ENCODE results near the gene NAA15. TPM values are rescaled to one million over a fixed set of nuclear protein-coding genes. Genes with fewer than 3 reads are reported as not detected.
"Not testable (repeated sequence)": the region's sequence is repeated elsewhere in the genome, so short reads cannot be mapped to it uniquely, and the experiment has no call there.

The NAA15 gene
- total RNA-seq, 2 donors from 2014 or later: 16.5 to 22.8 TPM

DNA sequence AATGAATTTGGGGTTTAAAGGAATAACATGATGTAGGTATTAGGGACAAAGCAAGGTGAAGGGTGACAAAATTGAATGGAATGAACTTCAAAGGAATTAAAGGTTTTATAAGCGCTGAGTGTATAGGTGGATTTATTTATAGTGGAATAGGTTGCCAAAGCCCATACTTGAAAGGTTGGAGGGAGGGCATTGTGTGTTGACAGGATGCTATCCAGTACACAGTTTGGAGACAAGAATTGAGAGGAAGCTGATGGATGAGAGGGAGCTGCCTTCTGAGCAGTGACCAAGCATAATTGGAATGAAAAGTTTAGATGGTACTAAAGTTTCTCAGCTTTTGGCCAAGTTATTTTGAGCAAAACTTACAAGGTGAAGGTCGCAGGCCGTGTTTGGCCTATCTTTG is 100.1 kb downstream of the NAA15 start:
- 80 to 88% methylated on average over 3 of the region's 3 CpGs for WGBS, 2 donors
- no peak overlapping the region for H3K4me3 ChIP-seq
- H3K27me3 ChIP-seq: no peaks in the 10 kb centered on the region
- no peak for ATAC-seq
- no peaks in the 10 kb centered on the region for H3K36me3 ChIP-seq (replicated peaks in 1 of 2; ENCODE audit: insufficient read depth in 1 of 2, low read depth in 2 of 2)
- no peak overlapping the region for H3K27ac ChIP-seq
- no peaks in the 10 kb centered on the region for H3K4me1 ChIP-seq
- no peak for DNase-seq
- TF ChIP-seq POLR2A (IDR thresholded peaks at IDR 0.05): no peak
- TF ChIP-seq, protein P1, sequence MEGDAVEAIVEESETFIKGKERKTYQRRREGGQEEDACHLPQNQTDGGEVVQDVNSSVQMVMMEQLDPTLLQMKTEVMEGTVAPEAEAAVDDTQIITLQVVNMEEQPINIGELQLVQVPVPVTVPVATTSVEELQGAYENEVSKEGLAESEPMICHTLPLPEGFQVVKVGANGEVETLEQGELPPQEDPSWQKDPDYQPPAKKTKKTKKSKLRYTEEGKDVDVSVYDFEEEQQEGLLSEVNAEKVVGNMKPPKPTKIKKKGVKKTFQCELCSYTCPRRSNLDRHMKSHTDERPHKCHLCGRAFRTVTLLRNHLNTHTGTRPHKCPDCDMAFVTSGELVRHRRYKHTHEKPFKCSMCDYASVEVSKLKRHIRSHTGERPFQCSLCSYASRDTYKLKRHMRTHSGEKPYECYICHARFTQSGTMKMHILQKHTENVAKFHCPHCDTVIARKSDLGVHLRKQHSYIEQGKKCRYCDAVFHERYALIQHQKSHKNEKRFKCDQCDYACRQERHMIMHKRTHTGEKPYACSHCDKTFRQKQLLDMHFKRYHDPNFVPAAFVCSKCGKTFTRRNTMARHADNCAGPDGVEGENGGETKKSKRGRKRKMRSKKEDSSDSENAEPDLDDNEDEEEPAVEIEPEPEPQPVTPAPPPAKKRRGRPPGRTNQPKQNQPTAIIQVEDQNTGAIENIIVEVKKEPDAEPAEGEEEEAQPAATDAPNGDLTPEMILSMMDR (IDR thresholded peaks at IDR 0.05): no peak
- H3K9me3 ChIP-seq: no peaks in the 10 kb centered on the region
- intact Hi-C loops (cut with DNase I): no loop called here

DNA sequence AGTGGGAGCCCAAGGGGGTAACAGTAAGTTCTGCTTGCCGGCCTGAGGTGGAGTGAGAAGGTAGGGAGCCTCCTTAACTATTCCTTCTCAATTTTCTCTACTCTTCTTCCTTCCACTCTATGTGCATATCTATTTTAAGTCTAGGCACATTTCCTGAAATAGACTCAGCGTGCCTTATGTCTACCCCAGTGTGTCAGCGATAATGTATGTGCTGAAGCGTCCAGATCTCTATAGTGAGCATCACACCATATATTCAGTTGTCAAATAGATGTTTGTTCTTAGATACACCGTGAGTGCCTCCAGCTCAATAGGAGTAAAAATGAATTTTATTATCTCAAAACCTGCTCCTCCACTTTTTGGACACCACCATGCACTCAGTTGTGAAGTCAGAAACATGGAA is 101.1 kb downstream of the NAA15 start:
- no peaks in the 10 kb centered on the region for H3K9me3 ChIP-seq
- no peaks in the 10 kb centered on the region for H3K4me1 ChIP-seq
- DNase-seq: no peak
- no peak overlapping the region for H3K27ac ChIP-seq
- no peak overlapping the region for H3K4me3 ChIP-seq
- intact Hi-C loops (cut with DNase I): no loop called here
- no peak for TF ChIP-seq POLR2A (IDR thresholded peaks at IDR 0.05)
- TF ChIP-seq, protein P1 (IDR thresholded peaks at IDR 0.05): no peak
- no peaks in the 10 kb centered on the region for H3K27me3 ChIP-seq
- H3K36me3 ChIP-seq (replicated peaks in 1 of 2; ENCODE audit: insufficient read depth in 1 of 2, low read depth in 2 of 2): no peaks in the 10 kb centered on the region
- WGBS, 2 donors: 84 to 87% methylated on average over 5 of the region's 5 CpGs
- ATAC-seq: no peak

DNA sequence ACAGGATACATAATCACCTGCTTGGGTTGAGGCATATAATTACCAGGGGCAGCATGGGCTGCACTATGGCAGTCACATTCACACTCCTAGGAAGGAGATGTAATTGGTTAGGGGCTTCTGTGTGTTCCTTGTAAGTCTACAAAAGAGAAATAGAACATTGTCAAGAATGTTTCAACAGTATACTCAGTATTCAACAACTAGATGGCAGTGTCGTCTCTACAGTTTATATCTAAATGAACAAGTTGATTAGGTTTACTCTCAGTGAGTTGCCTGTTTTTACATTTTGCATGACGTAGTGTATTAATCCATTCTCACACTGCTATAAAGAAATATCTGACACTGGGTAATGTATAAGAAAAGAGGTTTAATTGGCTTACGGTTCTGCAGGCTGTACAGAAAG is 102.2 kb downstream of the NAA15 start:
- Histone ChIP-seq H3K4me1 (no peaks in the 10 kb centered on the region), H3K36me3 (replicated peaks in 1 of 2; ENCODE audit: insufficient read depth in 1 of 2, low read depth in 2 of 2) (no peaks in the 10 kb centered on the region), H3K27me3 (no peaks in the 10 kb centered on the region), H3K27ac (no peak overlapping the region), H3K9me3 (no peaks in the 10 kb centered on the region), H3K4me3 (no peak overlapping the region)
- DNase-seq: no peak
- no peak for TF ChIP-seq POLR2A (IDR thresholded peaks at IDR 0.05)
- TF ChIP-seq, protein P1 (IDR thresholded peaks at IDR 0.05): no peak
- intact Hi-C loops (cut with DNase I): no loop called here
- no peak for ATAC-seq
- WGBS, 2 donors: 93% methylated on average over 3 of the region's 3 CpGs

DNA sequence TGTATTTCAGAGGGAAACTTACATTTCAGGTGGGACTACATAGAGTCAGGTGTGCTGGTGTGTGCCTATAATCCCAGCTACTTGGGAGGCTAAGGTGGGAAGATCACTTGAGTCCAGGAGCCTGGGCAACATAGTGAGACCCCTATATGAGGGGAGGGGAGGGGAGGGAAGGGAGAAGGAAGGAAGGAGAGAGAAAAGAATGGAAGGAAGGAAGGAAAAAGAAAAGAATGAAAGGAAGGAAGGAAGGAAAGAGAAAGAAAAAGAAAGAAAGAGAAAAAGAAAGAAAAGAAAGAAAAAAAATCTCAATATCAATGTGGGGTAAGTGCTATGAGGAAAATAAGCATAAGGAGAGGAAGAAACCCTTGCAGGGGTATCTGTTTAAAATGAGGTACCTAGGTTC is 109.0 kb downstream of the NAA15 start:
- Histone ChIP-seq H3K36me3 (replicated peaks in 1 of 2; ENCODE audit: insufficient read depth in 1 of 2, low read depth in 2 of 2) (no peaks in the 10 kb centered on the region), H3K4me3 (no peak overlapping the region), H3K9me3 (peaks cover 0 to 4% (median 0%) of the 10 kb centered on the region in 3 donors), H3K4me1 (no peaks in the 10 kb centered on the region), H3K27me3 (no peaks in the 10 kb centered on the region), H3K27ac (no peak overlapping the region)
- ATAC-seq (no peak), DNase-seq (no peak)
- TF ChIP-seq, protein P1 (IDR thresholded peaks at IDR 0.05): no peak
- no peak for TF ChIP-seq POLR2A (IDR thresholded peaks at IDR 0.05)
- intact Hi-C loops (cut with DNase I): no loop called here

DNA sequence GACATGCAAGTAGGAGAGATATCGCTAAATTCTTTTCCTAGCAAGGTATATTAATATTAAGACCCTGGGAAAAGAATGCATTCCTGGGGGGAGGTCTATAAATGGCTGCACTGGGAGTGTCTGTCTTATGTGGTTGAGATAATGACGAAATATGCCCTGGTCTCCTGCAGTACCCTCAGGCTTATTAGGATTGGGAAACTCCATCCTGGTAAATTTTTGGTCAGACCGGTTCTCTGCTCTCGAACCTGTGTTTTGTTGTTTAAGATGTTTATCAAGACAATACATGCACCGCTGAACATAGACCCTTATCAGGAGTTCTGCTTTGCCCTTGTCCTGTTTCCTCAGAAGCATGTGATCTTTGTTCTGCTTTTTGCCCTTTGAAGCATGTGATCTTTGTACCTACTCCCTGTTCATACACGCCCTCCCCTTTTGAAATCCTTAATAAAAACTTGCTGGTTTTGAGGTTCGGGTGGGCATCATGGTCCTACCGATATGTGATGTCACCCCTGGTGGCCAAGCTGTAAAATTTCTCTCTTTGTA is 113.4 kb downstream of the NAA15 start:
- H3K9me3 ChIP-seq; intact Hi-C loops (cut with DNase I); ATAC-seq; H3K27me3 ChIP-seq; H3K36me3 ChIP-seq (replicated peaks in 1 of 2; ENCODE audit: insufficient read depth in 1 of 2, low read depth in 2 of 2); H3K4me3 ChIP-seq; H3K27ac ChIP-seq; H3K4me1 ChIP-seq; DNase-seq: not testable (repeated sequence)
- WGBS, 2 donors: 76 to 90% methylated on average over 8 of the region's 8 CpGs
